Osteoblast (primary cell): ENCODE results near the gene EEF1A2. TPM values are rescaled to one million over a fixed set of nuclear protein-coding genes. Genes with fewer than 3 reads are reported as not detected.

Experiments
- DNase-seq: peaks from one replicate; pipeline ENCODE4 v3.0.0; 2011; ENCODE audit warnings: low spot score, mixed read lengths; ENCODE audit not compliant: insufficient read length; ENCODE audit errors: missing footprints
- H2AFZ ChIP-seq: 2 replicates; pipeline ENCODE4 v1.6.0; 2011; ENCODE audit warnings: mild to moderate bottlenecking, low read length
- H3K27ac ChIP-seq: 2 replicates; pipeline ENCODE4 v1.5.1; 2011; ENCODE audit warnings: mild to moderate bottlenecking, low read depth, low read length, moderate library complexity
- H3K27me3 ChIP-seq: 2 replicates; pipeline ENCODE4 v1.6.0; 2012; ENCODE audit warnings: mild to moderate bottlenecking, control low read depth, inconsistent platforms, low read length, moderate library complexity; ENCODE audit not compliant: insufficient read depth
- H3K36me3 ChIP-seq: 2 replicates; pipeline ENCODE4 v1.5.1; 2011; ENCODE audit warnings: mild to moderate bottlenecking, low read length, control low read depth, moderate library complexity; ENCODE audit not compliant: insufficient read depth
- H3K4me1 ChIP-seq: 2 replicates; pipeline ENCODE4 v1.5.1; 2011; ENCODE audit warnings: mild to moderate bottlenecking, low read length, control low read depth, moderate library complexity; ENCODE audit not compliant: insufficient read depth
- H3K4me2 ChIP-seq: 2 replicates; pipeline ENCODE4 v1.6.0; 2011; ENCODE audit warnings: mild to moderate bottlenecking, low read length; ENCODE audit not compliant: insufficient read depth
- H3K4me3 ChIP-seq: fragments of 200-600 bp; sonication (generic); 3 replicates; pipeline ENCODE4 v1.5.1; 2012; ENCODE audit warnings: mild to moderate bottlenecking, low read length, inconsistent platforms; ENCODE audit not compliant: insufficient read depth
- H3K79me2 ChIP-seq: 2 replicates; pipeline ENCODE4 v1.6.0; 2012; ENCODE audit warnings: mild to moderate bottlenecking, low read length, control low read depth, inconsistent platforms; ENCODE audit not compliant: insufficient read depth
- H3K9me3 ChIP-seq: 2 replicates; pipeline ENCODE4 v1.5.1; 2011; ENCODE audit warnings: low read depth, low read length, control low read depth
- H4K20me1 ChIP-seq: 2 replicates; pipeline ENCODE4 v1.6.0; 2012; ENCODE audit warnings: mild to moderate bottlenecking, low read length, control low read depth; ENCODE audit not compliant: insufficient read depth
- total RNA-seq: library from RNA; depleted of rRNA; stranded (reverse); fragments of >200 nt; gene quantifications from 2 replicates; pipeline ENCODE4 v1.2.3, GENCODE V29; 2012
- TF ChIP-seq, protein P1 (sequence below): IDR thresholded peaks from 2 replicates; pipeline ENCODE4 v1.5.1; 2011; ENCODE audit warnings: mild to moderate bottlenecking, low read depth, low read length, moderate library complexity; ENCODE audit errors: extremely low read depth

Gene EEF1A2
- total RNA-seq, 1 donor = not detected

DNA sequence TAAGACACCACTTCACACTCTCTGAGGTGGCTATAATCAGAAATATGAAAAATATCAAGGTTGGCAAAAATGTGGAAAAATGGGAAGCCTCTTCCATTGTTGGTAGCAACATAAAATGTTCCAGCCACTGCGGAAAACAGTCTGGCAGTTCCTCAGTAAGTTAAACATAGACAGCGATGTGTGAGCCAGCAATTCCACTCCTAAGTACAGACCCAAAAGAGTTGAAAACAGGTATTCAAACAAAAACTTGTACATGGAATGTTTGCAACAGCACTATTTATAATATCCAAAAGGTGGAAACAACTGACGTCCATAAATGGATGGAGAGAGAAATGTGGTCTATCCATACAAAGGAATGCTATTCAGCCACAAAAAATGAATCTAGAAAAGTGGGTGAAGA, 14.3 kb upstream of the EEF1A2 start:
- no peak for DNase-seq
- H3K9me3 ChIP-seq = no peaks in the 10 kb centered on the region
- no peak overlapping the region for H3K27ac ChIP-seq
- no peaks in the 10 kb centered on the region for H3K36me3 ChIP-seq
- no peak overlapping the region for H3K4me2 ChIP-seq
- H3K4me1 ChIP-seq = no peaks in the 10 kb centered on the region
- no peak overlapping the region for H2AFZ ChIP-seq
- H3K79me2 ChIP-seq = no peaks in the 10 kb centered on the region
- H3K27me3 ChIP-seq = peaks cover 13% of the 10 kb centered on the region
- TF ChIP-seq, protein P1, sequence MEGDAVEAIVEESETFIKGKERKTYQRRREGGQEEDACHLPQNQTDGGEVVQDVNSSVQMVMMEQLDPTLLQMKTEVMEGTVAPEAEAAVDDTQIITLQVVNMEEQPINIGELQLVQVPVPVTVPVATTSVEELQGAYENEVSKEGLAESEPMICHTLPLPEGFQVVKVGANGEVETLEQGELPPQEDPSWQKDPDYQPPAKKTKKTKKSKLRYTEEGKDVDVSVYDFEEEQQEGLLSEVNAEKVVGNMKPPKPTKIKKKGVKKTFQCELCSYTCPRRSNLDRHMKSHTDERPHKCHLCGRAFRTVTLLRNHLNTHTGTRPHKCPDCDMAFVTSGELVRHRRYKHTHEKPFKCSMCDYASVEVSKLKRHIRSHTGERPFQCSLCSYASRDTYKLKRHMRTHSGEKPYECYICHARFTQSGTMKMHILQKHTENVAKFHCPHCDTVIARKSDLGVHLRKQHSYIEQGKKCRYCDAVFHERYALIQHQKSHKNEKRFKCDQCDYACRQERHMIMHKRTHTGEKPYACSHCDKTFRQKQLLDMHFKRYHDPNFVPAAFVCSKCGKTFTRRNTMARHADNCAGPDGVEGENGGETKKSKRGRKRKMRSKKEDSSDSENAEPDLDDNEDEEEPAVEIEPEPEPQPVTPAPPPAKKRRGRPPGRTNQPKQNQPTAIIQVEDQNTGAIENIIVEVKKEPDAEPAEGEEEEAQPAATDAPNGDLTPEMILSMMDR = no peak
- H3K4me3 ChIP-seq = no peak overlapping the region
- no peaks in the 10 kb centered on the region for H4K20me1 ChIP-seq

DNA sequence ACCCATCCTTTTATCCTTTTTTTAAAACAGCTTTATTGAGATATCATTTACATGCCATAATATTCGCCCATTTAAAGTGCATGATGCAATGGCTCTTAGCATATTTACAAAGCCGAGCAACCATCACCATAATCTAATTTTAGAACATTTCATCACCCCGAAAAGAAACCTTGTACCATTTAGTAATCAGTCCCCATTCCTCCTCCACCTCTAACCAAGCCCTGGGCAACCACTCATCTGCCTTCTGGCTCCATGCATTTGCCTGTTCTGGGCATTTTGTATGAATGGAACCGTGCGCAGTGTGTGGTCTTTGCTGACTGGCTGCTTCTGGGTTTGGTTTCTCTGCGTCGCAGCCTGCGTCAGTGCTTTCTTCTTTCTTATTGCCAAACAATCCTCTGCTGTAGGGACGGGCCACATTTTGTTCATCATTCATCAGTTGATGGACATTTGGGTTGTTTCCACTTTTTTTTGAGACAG, 10.2 kb upstream of the EEF1A2 start:
- no peak for DNase-seq
- Histone ChIP-seq H3K4me3 (no peak overlapping the region), H3K27ac (no peak overlapping the region), H3K9me3 (no peaks in the 10 kb centered on the region), H4K20me1 (no peaks in the 10 kb centered on the region), H2AFZ (no peak overlapping the region), H3K79me2 (no peaks in the 10 kb centered on the region), H3K4me2 (no peak overlapping the region), H3K36me3 (no peaks in the 10 kb centered on the region), H3K27me3 (peaks cover 17% of the 10 kb centered on the region), H3K4me1 (no peaks in the 10 kb centered on the region)
- TF ChIP-seq, protein P1 = no peak

DNA sequence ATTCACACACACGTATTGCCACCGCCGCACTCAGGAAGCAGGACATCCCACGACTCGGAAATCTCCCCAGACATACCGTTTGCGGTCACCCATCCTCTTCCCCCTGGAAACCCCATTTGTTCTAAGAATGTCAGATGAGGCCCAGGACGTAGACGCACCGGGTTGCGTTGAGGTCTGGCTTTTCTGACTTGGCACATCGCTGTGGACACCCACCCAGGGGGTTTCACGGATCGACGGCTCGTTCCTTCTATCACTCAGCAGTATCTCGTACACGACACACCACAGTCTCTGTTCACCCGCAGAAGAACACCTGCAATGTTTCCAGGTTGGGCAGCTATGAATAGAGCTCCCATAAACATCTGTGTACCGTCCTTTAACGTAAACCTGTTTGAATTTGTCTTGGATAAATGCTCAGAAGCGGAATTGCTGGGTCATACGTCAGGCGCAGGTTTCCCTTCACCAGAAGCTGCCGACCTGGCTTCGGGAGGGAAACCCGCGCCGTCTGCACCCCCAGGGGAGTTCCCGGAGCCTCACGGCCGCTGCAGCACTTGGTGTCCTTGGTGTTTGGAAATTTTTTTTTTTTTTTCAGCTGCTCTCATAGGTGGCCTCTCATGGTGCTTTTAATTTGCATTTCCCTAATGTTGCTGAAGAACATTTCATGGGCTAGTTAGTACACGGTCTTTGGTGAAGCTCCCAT, 9.3 kb upstream of the EEF1A2 start:
- Histone ChIP-seq H2AFZ (no peak overlapping the region), H3K27me3 (peaks cover 13% of the 10 kb centered on the region), H3K4me2 (no peak overlapping the region), H3K4me1 (no peaks in the 10 kb centered on the region), H4K20me1 (no peaks in the 10 kb centered on the region), H3K4me3 (no peak overlapping the region), H3K9me3 (no peaks in the 10 kb centered on the region), H3K27ac (no peak overlapping the region), H3K36me3 (no peaks in the 10 kb centered on the region), H3K79me2 (no peaks in the 10 kb centered on the region)
- TF ChIP-seq, protein P1 = no peak
- DNase-seq = no peak

DNA sequence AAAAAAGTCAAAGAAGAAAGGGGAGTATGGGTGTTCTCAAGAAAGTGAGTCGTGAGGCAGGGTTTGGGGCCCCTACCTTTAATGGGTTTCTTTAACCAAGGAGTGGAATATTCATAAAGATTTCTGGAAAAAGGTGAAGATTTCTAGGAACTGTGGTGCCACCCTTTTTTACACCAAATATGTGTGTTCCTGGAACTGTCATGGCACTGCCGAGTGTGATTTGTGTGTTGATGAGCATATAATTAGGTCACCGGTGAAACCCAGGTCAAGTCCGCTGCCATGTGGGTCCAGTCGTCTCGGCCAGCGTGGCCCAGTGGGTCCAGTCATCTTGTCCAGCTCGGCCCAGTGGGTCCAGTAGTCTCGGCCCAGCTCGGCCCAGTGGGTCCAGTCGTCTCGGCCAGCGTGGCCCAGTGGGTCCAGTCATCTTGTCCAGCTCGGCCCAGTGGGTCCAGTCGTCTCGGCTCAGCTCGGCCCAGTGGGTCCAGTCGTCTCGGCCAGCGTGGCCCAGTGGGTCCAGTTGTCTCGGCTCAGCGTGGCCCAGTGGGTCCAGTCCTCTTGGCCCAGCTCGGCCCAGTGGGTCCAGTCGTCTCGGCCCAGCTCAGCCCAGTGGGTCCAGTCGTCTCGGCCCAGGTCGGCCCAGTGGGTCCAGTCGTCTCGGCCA, 8.3 kb upstream of the EEF1A2 start:
- H3K27ac ChIP-seq = no peak overlapping the region
- H3K4me3 ChIP-seq = no peak overlapping the region
- H3K36me3 ChIP-seq = no peaks in the 10 kb centered on the region
- H3K4me2 ChIP-seq = no peak overlapping the region
- H3K27me3 ChIP-seq = peaks cover 18% of the 10 kb centered on the region
- no peaks in the 10 kb centered on the region for H3K4me1 ChIP-seq
- H3K9me3 ChIP-seq = no peaks in the 10 kb centered on the region
- no peak overlapping the region for H2AFZ ChIP-seq
- H4K20me1 ChIP-seq = no peaks in the 10 kb centered on the region
- TF ChIP-seq, protein P1 = no peak
- no peak for DNase-seq
- no peaks in the 10 kb centered on the region for H3K79me2 ChIP-seq
